D721Med (cell line): Measurements from ENCODE around the gene LCAT.

Source experiments
- DNase-seq: peaks from one replicate; pipeline ENCODE4 v3.0.0; 2011; ENCODE audit warnings: low spot score; ENCODE audit not compliant: insufficient read length
- FAIRE-seq: peaks from 2 replicates; lab custom pipeline; 2011; peaks lifted over from hg19 to GRCh38; lab: Jason Lieb, UNC
- CTCF ChIP-seq: IDR thresholded peaks from 2 replicates; pipeline ENCODE4 v1.5.1; 2012; ENCODE audit warnings: mild to moderate bottlenecking, control low read depth; ENCODE audit not compliant: insufficient read depth; ENCODE audit errors: missing control alignments

LCAT gene

GRCh38 chr16:67928561-67929364, 15.2 kb downstream of the LCAT start:
- FAIRE-seq (no peak), DNase-seq (peak; percentile 75)
- TF ChIP-seq CTCF, result peak; percentile 92

GRCh38 chr16:67928147-67928546, 15.8 kb downstream of the LCAT start:
- no peak for TF ChIP-seq CTCF
- FAIRE-seq (no peak), DNase-seq (no peak)

- DNase-seq (no peak), FAIRE-seq (no peak)
Observed at GRCh38 chr16:67927131-67927941, 16.6 kb downstream of the LCAT start.

GRCh38 chr16:67926181-67926750, 17.7 kb downstream of the LCAT start:
- DNase-seq (no peak), FAIRE-seq (no peak)
- TF ChIP-seq CTCF, result no peak

More at GRCh38 chr16:67927131-67927941, 16.6 kb downstream of the LCAT start:
- TF ChIP-seq CTCF, result no peak

- no peak for FAIRE-seq
- DNase-seq, result no peak
- no peak for TF ChIP-seq CTCF
Observed at GRCh38 chr16:67924140-67924906, 19.6 kb downstream of the LCAT start.

GRCh38 chr16:67923414-67924116, 20.4 kb downstream of the LCAT start:
- no peak for TF ChIP-seq CTCF
- FAIRE-seq (no peak), DNase-seq (no peak)
